HL-60 (cell line): ENCODE data around the gene BRD3.
"Not testable (repeated sequence)": the region's sequence is repeated elsewhere in the genome, so short reads cannot be mapped to it uniquely, and the experiment has no call there.

ENCODE experiments used
- DNase-seq, 2 experiments: peaks; one replicate each; pipeline ENCODE4 v3.0.0-alpha.2; 2010 to 2020; ENCODE audit warnings: low read depth in 1 of 2, low spot score in 1 of 2
- H3K27ac ChIP-seq: fragments of 250-450 bp; sonication (Bioruptor Pico); replicated peaks from 2 replicates; pipeline ENCODE4 v1.5.1; 2020; ENCODE audit warnings: mild to moderate bottlenecking, moderate library complexity
- H3K27me3 ChIP-seq: fragments of 250-450 bp; sonication (Bioruptor Pico); 2 replicates; pipeline ENCODE4 v1.5.1; 2021; ENCODE audit warnings: mild to moderate bottlenecking, moderate library complexity; ENCODE audit not compliant: insufficient read depth, poor library complexity, severe bottlenecking
- H3K4me3 ChIP-seq: replicated peaks from 2 replicates; pipeline ENCODE4 v1.5.1; 2011; ENCODE audit warnings: mild to moderate bottlenecking, control low read depth, low read length; ENCODE audit not compliant: insufficient read depth
- CTCF ChIP-seq: IDR thresholded peaks from one replicate; pipeline ENCODE4 v1.5.1; 2011; ENCODE audit warnings: low read length, control low read depth, inconsistent platforms; ENCODE audit not compliant: insufficient read depth
- GABPA ChIP-seq: IDR thresholded peaks from 2 replicates; pipeline ENCODE4 v1.6.1; 2012; ENCODE audit warnings: low read depth
- POLR2AphosphoS5 ChIP-seq: IDR thresholded peaks from 2 replicates; pipeline ENCODE4 v1.6.1; 2012; ENCODE audit warnings: low read depth
- REST ChIP-seq: IDR thresholded peaks from 2 replicates; pipeline ENCODE4 v1.6.1; 2012; ENCODE audit warnings: low read depth; ENCODE audit not compliant: insufficient replicate concordance
- SPI1 ChIP-seq: IDR thresholded peaks from 2 replicates; pipeline ENCODE4 v1.6.1; 2012; ENCODE audit warnings: low read depth, mild to moderate bottlenecking, borderline replicate concordance

BRD3 gene

GRCh38 chr9:134103391-134103998 lies 35.7 kb upstream of the BRD3 start:
- peaks cover 3% of the 10 kb centered on the region for H3K27me3 ChIP-seq
- TF ChIP-seq POLR2AphosphoS5 (no peak), SPI1 (no peak), CTCF (no peak), GABPA (no peak), REST (no peak)
- DNase-seq: no peak

GRCh38 chr9:134101623-134102149 lies 33.9 kb upstream of the BRD3 start:
- Histone ChIP-seq H3K4me3 (no peak overlapping the region), H3K27ac (no peak overlapping the region), H3K27me3 (peaks cover 7% of the 10 kb centered on the region)
- TF ChIP-seq SPI1: no peak
- no peak for TF ChIP-seq REST
- no peak for TF ChIP-seq CTCF
- no peak for TF ChIP-seq POLR2AphosphoS5
- TF ChIP-seq GABPA: no peak
- no peak for DNase-seq

More at GRCh38 chr9:134103391-134103998, 35.7 kb upstream of the BRD3 start:
- no peak overlapping the region for H3K27ac ChIP-seq
- H3K4me3 ChIP-seq: no peak overlapping the region

- H3K4me3 ChIP-seq, H3K27ac ChIP-seq, H3K27me3 ChIP-seq, DNase-seq: not testable (repeated sequence)
These were observed 33.3 kb upstream of the BRD3 start for GRCh38 chr9:134101133-134101532.

GRCh38 chr9:134100040-134100439 lies 32.2 kb upstream of the BRD3 start:
- DNase-seq: no peak
- H3K4me3 ChIP-seq: no peak overlapping the region
- H3K27me3 ChIP-seq: peaks cover 7% of the 10 kb centered on the region
- H3K27ac ChIP-seq: no peak overlapping the region
- no peak for TF ChIP-seq GABPA
- no peak for TF ChIP-seq REST
- no peak for TF ChIP-seq POLR2AphosphoS5
- no peak for TF ChIP-seq CTCF
- no peak for TF ChIP-seq SPI1
